ENCODE data around the gene GATM.
"Not testable (repeated sequence)": the region's sequence is repeated elsewhere in the genome, so short reads cannot be mapped to it uniquely, and the experiment has no call there.

Gene GATM

DNA sequence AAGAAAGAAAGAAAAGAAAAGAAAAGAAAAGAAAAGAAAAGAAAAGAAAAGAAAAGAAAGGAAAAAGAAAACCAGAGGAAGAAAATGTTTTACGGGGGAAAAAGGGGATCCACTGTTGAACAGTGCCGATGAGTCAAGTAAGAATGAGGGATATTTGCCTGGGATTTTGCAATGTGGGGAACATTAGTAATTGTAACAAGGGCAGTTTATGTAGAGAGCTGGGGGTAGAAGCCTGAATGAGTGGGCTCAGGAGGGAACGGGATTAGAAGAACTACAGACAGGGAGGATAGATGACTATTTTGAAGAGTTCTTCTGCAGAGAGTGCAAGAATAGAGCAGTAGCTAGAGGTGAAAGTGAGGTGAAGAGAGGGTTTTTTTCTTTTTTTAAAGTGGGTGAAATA lies 28.7 kb downstream of the GATM start:
- DNase-seq = no peak

DNA sequence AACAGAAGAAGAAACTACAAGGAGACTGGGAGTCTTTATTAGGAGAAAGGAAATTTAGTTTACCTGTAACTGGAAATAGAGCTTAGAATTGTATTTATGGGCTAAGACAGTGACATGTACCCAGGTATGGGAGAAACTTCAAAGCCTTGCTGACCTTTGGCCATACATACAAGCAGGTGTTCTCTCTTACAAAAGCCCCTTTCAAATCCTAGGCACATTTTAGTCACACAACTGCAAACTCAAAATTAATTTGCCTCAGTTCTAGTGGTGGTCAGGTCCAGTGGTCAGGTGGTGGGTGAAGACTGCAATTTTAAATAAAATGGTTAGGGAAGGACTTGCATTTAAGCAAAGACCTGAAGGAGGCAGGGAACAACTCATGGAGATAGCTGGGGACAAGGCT lies 30.4 kb downstream of the GATM start:
- no peak for DNase-seq

DNA sequence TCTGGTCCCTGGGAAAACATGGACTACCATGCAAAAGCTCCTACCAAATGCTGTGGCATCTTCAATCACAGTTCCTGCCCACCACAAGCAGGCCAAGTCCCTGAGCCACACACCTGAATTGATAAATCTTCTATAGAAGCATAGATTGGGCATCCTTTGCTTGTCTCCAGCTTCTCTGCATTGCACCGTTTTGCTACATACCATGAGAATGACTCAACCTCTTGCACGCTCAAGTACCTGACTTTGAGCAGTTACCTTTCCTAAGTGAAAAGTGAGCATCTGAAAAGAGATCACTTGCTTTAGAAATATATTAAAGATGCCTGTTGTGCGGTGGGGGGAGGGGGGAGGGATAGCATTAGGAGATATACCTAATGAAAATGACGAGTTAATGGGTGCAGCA lies 31.3 kb downstream of the GATM start:
- DNase-seq = no peak

DNA sequence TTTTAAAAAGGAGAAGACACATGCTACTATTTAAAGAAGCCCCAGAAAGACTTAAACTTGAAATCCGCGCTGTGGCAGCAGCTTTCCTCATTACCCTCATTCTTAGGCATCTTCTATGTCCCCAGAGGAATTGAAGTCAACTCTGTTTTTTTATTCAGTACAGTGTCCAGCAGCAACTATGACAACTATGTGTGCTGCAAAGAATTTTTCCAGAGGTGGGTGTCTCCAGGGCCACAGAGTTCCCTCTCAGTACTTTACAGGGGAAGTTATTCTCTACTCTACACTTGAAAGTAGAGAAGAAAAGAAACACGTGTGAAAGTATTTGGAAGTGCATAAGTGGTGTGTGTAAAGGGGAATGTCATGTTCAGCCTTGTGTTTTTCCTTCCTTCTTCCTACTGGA lies 32.0 kb downstream of the GATM start:
- DNase-seq = no peak

DNA sequence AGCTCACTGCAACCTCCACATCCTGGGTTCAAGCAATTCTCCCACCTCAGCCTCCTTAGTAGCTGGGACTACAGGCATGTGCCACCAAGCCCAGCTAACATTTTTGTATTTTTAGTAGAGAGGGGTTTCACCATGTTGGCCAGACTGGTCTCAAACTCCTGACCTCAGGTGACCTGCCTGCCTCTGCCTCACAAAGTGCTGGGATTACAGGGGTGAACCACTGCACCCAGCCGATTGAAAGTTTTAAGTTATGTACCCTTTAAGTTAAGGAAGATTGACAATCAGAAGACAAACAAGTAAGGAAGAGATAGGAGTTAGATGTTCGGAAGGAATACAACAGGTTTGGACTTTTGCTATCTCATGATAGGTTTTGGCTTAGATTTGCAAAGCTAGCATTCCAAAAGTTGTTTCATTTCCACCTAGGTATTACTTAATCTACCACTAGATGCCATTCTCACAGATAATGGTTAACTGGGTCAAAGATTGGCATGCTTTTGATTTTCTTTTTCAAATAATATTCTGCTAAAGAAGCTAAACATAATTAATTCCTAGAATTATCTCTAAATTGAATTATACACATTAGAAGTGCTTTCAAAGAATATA lies 35.0 kb downstream of the GATM start:
- DNase-seq = no peak

DNA sequence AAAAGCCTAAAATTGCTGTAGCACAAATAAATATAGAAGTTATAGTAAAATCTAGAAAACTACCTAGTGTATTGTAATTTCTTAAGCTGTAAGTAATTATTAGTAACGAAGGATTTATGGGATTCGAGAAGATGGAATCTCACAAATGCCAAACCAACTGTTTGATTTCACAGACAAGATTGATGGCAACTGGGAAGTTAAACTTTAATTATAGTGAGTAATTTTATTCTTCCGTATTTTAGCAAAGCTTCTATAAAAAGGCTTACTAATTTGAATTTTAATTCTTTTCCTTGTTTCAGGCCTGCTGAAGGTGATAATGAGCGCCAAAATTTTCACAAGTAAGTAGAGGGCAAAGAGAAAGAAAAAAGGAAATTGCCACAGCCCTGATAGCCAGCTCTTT lies 36.6 kb downstream of the GATM start:
- DNase-seq = no peak

DNA sequence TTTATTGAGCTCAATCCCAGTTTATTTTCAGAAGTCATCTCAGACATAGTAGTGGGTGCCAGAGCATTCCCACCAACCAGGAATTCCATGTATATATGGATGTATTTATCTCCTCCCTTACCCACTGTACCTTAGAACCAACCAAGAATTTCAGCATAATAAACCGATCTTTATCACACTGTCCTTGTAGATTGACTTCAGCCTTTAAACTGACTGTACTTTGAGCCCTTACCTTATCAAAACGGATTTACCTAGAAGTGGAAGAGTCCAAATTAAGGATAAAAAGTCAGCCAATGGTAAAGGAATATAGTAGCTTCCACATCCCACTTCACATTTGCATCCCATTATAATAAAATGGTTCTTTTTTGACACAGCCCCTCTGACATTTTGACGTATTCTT lies 37.9 kb downstream of the GATM start:
- DNase-seq = no peak

DNA sequence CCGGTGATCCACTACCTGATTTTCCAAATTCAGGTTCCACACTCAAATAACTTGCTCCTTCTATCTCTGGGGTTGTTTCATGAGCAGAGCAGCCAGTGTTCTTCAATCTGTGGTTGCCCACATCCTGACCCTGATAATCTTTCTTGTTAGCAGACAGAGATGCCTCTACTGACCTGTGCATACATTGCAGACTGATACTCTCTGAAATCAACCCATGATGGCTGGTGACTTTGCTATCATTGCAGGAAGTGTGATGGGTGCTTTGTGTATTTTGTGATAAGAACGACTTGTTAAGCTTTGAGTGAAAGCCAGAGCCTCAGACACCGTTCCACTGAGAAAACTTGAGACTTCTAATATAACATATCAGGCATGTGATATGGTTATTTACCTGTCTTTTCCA lies 39.9 kb downstream of the GATM start:
- no peak for DNase-seq

DNA sequence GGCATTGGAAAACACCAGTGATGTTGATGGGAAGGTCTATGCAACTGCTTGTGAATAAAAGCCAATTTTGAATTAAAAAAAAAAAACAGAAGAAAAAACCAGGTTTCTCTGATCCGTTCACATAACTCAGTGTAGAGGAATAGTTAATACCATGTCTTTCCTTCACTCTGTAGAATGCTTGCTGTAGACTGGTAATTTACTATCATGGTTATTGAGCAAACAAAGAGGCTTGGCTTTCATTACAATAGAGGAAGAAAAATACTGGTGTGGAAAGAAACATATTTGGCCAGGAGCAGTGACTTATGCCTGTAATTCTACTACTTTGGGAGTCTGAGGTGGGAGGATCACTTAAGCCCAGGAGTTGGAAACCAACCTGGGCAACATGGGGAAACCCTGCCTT lies 41.1 kb downstream of the GATM start:
- no peak for DNase-seq

DNA sequence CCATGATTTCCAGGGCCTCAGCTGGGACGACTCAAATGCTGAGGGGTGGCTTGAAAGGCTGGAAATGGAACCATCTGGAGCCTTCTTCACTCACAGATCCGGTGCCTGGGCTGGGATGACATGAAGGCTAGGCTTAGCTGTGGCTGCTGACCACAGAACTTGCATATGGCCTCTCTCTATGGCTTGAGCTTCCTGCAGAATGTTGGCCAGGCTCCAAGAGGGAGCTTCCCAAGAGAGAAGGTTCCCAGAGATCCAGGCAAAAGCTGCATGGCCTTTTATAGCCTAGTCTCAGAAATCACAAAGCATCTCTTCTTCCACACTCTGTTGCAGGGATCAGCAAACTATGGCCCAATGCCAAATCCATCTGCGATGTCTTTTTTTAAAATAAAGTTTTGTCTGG lies 44.8 kb downstream of the GATM start:
- no peak for DNase-seq

DNA sequence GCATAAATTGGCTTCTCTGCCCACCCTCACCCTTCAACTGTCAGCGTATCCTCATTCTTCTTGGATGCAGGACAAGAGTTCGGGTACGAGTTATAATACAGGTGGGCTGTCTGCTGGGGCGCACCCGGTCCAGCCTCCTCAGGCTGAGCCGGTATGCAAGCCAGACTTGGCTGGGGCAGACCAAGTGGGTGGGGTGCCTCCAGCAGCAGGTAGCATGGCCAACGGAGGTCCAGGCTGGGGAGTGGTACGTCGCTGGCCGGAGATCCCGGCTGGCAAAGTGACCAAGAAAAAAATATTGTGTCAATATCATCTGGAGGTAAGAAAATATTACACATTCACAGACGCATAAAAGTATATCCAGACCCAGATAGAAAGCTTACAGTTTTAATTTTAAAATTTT lies 45.6 kb downstream of the GATM start:
- DNase-seq = no peak

DNA sequence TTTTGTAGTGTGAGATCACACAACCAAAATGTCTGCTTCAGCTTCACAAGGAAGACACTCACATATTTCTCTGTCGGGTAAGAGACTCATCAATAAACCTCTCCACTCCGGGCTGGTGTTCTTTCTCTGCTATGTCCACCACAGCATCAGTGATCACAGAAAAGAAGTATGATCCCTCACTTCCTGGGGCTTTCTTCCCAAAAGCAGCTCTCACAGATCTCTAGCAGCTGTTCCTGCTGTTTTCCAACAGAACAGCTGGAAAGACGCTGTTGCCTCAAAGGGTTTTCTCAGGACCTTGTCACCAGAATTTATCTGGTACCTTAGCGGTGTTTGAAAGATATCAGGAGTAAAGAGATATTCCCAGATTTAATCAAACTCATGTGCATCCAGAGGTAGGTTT lies 46.4 kb downstream of the GATM start:
- no peak for DNase-seq

DNA sequence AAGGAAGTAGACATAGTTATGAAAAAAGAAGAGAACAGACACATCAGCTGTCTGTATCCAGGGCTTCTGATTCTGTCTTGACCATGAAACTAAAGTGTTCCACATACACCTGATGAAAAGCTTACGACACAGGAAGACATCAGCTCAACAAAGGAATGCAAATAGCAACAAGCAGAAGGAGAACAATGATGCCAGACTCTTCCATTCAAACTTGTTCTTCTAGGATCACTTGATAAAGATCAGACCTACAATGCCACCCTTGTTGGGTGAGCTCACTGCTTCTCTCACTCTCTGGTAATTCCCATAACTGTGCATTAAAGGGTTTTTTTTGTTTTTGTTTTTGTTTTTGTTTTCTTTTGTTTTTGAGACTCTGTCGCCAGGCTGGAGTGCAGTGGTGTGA lies 49.7 kb downstream of the GATM start:
- no peak for DNase-seq

DNA sequence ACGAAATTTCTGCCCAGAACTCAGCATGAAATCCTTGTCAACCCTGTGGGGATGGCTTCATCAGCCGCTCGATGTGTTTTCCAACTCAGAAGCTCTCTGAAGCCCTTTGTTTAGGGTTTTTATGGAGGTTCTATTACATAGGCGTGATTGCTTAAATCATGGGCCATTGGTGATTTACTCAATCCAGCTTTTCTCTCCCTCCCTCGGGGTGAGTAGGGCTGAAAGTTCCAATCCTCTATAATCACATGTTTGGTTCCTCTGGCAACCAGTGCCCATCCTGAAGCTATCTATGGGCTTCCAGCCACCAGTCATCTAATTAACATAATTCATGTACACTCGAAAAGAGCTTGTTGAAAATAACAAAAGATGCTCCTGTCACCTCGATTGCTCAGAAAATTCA lies 51.6 kb downstream of the GATM start:
- DNase-seq = no peak

DNA sequence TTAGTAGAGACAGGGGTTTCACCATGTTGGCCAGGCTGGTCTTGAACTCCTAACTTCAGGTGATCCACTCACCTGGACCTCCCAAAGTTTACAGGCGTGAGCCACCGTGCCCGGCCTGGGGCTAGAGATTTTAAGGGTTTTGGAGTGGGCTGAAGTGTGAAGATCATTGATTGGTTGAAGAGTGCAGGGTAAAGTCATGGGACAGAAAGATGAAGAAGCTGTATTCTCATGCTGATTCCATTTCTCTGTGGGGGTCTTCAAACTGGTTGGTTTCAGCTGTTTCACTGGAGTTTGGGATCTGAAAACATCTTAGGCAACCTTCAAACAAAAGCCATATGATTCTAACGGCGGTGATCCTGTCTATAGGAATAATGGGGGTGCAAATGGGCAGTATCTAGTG lies 52.1 kb downstream of the GATM start:
- no peak for DNase-seq

DNA sequence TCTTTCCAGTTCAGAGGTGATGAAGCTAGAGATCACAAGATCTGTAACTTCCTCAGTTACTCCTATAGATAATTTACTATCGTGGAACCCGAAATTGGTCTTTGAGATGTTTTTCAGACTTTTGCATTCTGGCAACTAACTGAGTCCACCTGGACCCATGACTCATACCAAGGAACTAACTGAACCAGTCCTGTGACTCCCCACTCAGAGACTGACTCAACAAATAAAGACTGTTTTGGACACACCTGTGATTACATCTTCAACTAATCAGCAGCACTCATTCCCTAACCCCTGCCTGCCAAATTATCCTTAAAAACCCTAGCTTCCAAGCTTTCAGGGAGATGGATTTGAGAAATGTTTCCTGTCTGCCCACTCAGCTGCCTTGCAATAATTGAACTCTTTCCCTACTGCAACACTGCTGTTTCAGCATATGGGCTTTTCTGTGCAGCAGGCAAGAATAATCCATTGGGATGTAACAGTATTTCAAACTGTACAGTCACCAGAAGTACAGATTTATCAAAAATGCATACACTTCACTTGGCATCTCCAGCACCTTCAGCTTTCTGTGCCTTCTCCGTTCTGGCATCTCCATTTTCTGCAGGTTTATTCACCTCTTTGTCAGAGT lies 57.7 kb downstream of the GATM start:
- DNase-seq = no peak

DNA sequence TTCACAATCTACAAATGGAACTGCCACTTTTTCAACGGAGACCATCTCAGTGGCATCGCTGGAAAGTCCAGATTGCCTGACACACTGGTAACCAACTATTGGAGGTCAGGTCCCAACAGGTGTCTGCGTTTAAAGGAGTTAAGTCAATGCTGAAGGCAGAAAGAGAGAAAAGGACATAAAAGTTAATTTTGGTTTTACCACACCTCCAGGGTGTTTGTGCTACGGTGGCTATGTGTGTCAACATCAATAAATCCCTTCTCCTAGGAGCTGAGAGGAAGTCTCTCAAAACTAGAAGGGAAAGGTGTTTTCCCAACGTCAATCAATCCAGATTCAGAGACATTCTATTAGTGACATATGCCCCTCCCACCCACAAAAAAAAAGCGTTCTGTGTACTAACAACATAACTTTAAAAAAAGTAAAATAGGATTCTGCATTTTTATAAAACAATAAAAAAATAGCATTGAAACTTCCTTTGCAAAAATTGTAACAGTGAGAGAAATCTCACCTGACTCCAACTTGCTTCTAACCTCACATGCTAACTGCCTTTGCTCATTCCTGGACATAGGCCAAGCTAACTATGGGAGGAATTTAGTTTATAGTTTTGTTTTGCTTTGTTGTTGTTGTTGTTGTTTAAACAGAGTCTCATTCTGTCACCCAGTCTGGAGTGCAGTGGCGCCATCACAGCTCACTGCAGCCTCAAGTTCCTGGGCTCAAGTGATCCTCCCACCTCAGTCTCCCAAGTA lies 58.7 kb downstream of the GATM start:
- DNase-seq = no peak

DNA sequence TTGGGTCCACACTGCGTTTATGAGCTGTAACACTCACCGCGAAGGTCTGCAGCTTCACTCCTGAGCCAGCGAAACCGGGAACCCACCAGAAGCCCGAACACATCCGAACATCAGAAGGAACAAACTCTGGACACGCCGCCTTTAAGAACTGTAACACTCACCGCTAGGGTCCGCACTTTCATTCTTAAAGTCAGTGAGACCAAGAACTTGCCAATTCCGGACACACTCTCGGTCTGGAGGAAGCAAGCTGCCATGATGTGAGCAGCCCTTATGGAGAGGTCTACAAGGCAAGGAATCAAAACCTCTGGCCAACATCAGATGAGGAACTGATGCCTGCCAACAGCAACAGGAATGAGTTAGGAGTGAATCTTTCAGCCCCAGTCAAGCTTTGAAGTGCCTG lies 63.4 kb downstream of the GATM start:
- DNase-seq = no peak

DNA sequence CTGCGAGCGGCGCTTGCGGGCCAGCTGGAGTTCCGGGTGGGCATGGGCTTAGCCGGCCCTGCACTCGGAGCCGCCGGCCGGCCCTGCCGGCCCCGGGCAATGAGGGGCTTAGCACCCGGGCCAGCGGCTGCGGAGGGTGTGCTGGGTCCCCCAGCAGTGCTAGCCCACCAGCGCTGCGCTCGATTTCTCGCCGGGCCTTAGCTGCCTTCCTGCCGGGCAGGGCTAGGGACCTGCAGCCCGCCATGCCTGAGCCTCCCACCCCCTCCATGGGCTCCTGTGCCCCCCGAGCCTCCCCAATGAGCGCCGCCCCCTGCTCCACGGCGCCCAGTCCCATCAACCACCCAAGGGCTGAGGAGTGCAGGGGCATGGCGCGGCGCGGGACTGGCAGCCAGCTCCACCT lies 64.2 kb downstream of the GATM start:
- DNase-seq = not testable (repeated sequence)
